Activated CD8-positive, alpha-beta memory T cell treated with anti-CD3 and anti-CD28 coated beads for 48 hours (primary cell): Measurements from ENCODE around the gene LTBP2.

Experiments
- DNase-seq, 3 experiments: peaks; one replicate each; pipeline ENCODE4 v3.0.0-alpha.2; 2020; ENCODE audit warnings: low read depth in 2 of 3, low spot score in 2 of 3

The LTBP2 gene

GRCh38 chr14:74531006-74531405 lies 81.0 kb downstream of the LTBP2 start:
- DNase-seq: no peak

- no peak for DNase-seq
Observed at GRCh38 chr14:74528886-74529285, 83.2 kb downstream of the LTBP2 start.

DNA sequence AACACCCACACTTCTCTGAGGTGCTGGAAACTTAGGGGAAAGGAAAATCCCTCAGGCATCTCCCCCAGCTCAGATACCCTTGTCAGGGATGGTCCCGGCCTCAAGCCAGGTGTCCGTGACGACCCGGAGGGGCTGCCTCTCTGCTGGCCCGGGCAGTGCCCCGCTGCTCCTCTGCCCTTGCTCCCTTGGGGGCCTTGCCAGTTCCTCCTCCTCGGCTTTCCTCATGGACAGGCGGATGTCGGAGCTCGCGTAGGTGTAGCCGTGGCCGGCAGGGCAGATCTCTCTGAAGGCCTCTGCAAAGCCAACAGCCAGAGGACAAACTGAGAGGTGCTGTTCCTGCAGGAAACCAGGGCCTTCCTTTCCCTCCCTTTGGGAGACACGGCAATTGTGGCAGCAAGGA lies 83.6 kb downstream of the LTBP2 start:
- DNase-seq: no peak

GRCh38 chr14:74527736-74528280 lies 84.2 kb downstream of the LTBP2 start:
- DNase-seq: no peak

DNA sequence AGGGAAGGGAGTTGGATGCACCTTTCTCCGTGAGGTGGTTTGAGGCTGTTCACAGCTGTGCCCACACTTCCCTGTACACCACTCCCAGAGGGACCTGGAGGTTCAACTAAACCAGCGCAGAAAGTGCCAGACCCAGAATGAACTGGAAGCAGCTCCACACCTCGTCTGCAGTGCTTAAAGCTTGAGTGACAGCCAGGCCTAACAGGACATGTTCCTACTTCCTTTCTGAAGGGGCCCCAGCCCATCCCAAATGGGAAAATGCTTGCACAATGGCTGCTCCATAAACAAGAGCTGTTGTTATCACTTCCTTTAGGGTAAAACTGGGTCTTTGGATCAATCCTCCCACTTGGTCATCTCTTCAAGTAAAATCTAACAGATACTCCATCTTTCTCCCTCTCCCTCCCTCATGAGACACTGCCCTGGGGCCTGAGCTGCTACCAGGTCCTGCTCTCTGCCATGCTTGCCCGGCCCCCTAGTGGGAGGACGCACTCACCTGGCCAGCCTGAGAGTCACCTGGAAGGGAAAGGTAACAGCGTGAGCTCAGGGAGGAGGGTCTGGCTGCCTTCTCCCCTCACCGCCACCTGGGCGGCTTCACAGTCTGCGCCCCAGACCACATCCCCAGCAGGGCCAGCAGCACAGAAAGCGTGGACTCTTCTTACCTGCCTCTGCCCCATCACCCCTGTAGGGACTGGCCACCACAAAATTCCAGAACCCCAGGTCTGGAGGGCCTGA lies 85.0 kb downstream of the LTBP2 start:
- no peak for DNase-seq

GRCh38 chr14:74525361-74525851 lies 86.6 kb downstream of the LTBP2 start:
- DNase-seq: no peak

- DNase-seq: no peak
Observed at GRCh38 chr14:74524812-74525135, 87.3 kb downstream of the LTBP2 start.

DNA sequence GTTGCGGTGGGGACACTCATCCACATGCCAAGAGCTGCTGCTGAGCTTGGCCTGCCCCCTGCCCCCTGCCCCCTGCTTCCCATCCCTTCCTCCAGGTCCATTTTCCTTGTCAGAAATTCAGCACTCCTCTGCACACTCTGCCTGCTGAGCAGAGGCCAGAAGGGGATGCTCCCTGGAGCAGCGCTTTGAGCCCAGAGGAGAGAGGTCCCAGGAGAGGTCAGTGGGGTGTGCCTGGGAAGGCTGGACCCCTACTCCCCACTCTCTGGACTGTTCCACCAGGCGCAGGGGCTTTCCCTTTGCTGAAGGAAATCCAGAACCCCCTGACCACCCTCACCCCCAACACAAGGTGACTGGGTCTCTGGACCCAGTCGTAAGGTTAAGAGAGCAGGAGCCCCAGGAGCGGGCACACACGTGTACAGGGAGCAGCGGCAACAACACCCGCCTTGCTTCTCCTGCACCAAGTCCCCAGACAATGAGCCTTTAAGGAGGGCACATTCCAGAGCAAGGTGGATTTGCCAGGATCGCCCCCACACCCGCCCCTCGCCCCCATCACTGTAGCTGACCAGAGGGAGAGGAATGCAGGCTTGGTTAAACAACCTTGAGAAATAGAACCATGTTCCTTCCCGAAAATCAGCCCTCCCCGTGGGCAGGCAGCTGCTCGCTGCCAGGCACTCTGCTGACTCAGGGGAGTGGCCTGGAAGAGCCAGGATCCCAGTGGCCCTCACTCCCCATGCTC lies 87.8 kb downstream of the LTBP2 start:
- DNase-seq: no peak

GRCh38 chr14:74522740-74523139 lies 89.3 kb downstream of the LTBP2 start:
- DNase-seq: no peak

- DNase-seq: no peak
Observed at GRCh38 chr14:74521756-74522155, 90.3 kb downstream of the LTBP2 start.

DNA sequence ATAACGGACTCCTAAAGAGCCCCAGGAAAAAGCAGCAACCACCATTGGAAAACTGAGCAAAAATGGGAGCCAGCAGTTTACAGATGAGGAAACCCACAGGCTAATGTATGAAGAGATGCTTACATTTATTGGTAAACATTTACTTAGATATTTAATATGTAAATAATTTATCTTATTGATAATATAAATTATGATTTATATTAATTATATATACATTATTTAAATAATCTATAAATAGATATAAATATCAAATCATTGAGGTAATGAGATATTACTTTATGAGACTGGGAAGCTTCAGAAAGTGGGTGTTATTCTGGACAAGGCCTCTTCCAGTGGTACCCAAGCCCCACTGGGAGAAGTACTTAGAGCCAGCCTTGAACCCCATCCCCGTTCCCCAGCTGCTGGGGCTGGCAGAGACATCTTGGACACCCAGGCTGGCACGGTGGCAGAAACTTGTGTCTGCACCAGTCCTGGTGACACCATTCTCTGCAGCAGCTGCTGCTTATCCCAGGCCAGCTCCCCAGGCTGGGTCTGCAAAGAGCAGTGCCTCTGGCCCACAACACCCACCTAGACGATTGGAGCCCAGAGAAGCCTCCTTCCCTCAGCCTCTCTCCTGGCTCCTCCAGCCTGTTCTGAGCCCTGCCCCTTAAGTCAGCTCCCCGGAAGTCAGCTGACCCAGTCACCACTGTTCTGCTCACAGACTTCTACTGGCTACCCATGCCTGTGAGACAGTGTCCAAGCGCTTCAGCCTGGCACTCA lies 92.5 kb downstream of the LTBP2 start:
- no peak for DNase-seq

DNA sequence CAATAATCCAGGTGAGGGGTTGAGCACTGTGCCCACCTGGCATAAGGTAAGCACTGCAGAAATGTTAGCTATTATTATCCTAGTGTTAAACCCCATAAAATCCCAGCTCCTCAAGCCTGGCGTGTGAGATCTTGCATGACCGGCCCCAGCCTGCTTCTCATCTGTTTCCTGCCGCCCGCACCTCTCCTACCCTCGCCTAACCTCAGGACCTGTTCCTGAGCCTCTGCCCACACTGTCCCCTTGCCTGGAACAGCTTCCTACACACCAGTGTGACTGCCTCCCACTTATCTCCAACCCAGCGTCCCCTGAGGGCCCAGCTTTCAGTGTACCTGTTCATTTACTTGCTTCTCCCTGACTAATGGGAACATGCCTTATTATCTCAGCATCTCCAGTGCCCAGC lies 93.8 kb downstream of the LTBP2 start:
- no peak for DNase-seq

- no peak for DNase-seq
Observed at GRCh38 chr14:74517731-74518130, 94.3 kb downstream of the LTBP2 start.

- DNase-seq: no peak
Observed at GRCh38 chr14:74516451-74517160, 95.4 kb downstream of the LTBP2 start.

DNA sequence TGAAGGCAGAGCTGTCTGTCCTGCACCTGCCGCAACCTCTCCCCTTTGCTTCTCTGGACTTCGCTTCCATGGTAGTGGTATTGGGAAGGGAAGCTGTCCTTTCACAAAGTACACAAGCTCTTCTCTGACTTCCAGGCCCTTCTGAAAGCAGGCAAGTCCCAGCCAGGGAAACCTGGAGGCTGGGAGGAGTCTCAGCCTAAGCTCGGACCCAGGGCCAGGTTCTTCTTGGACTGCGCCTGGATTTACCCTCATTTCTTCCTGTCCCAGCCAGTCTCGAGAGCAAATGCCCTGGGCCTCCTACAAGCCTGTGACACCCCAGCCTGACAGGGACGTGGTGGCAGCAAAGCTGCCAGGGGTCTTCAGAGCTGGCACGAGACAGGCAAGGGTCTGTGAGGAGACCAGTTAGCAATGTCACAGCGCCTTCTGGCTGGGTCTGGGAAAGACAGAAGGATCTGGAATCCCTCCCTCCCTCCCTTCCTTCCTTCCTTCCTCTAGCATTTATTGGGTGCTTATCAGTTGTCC lies 96.1 kb downstream of the LTBP2 start:
- DNase-seq: no peak

GRCh38 chr14:74514471-74514941 lies 97.5 kb downstream of the LTBP2 start:
- DNase-seq: no peak

DNA sequence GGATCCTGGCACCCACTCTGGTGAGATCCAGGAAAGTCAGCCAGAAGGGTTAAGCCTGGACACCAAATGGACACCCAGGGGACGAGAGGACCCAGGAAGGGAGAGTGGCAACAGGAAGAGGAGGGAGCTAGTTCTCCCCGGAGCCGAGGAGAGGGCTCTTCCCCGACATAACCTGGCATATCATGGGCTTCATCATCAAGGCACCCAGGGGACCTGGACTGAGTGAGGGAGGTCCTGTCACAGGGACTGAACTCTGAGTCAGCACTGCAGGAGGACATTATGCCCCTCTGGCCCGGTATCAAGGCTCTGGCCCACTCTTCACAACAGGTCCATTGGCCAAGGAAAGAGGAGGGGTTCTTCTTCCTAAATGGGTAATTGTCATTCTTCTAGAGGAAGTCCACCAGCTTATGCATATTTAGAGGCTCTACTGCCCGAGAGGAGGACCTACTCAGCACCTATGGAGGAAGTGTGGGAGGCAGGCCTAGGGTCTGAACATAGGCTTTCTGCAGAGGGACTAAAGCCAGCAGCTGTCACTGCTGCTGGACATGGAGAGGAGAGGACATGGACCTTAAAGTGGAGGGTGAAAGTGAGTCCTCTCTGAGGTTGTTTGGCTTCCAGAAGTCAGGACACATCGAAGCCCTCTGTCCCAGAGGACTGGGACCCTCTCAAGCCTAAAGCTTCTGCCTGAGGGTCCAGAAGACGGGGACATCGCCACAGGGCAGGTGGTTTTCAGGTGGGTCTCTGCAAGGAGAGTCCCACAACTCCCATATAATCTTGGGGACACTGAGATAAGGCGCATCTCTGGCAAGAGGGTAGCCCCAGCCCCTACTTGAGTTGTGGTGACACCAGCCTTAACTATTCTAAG lies 99.8 kb downstream of the LTBP2 start:
- no peak for DNase-seq

DNA sequence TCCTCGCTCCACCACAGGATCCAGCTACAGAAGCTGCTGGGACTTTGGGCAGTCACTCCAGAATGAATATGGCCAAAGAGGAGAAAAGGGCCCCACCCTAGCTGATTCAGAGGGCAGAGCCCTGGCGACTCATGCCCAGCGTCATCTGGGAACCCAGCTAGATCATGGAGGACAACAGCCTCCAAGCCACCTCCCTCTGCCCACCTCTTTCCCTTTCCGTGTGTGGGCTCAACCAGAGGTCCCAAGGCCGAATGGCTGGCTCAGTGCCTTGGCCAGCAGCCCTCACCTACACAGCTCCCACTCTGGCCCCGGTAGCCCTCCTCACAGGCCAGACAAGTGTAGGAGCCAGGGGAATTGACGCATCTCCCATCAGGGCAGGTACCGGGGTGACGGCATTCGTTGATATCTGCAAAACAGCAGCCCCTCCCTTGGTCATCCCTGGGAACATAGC lies 101.1 kb downstream of the LTBP2 start:
- DNase-seq: no peak

DNA sequence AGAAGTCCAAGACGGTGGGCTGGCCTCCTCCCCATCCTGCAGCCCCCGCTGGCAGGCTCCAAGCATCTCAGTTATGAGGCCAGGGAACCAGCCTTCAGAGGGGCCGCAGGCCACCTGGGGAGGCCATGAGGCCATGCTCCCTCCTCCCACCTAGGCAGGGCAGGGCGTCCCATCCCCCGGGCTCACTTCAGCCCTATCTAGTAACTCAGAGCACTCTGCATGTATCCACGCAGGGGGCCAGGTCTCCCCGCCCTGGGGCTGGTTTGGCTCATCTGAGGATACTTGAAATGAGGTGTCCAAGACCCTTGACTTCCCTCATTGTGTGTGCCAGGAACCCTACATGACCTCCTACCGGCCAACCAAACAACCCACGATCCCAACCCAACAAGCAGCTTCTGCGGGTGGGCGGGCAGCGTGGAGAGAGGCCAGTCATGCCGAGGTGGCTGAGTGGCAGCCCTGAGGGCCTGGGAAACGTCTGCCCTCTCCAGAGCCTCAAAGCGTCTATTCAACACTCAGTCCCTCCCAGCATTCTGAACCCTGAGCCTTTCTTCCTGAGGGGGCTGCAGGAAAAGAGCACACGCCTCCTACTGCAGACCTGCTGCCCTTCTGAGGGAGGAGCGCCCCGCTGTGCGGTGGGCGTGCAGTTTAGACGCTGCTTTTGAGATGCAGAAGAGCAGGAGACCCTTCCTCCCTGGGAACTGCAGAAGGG lies 101.7 kb downstream of the LTBP2 start:
- DNase-seq: no peak
